Measurements from ENCODE around the gene SGSH.

DNA sequence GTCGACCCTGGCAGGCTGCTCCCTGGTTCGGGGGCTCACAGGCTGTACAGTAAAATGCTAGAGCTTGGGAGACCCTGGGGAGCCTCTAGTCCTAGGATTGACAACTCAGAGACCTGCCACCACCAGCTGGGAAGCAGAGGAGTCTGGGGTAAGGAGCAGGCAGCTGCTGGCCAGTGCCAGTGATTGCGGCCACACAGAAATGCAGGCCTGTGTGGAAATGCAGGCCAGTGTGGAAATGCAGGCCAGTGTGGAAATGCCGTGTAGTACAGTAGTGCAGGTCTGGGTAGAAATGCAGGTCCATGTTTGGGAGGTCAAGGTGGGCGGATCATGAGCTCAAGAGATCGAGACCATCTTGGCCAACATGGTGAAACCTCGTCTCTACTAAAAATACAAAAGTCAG is 23.5 kb downstream of the SGSH start:
- TF ChIP-seq, protein P1, sequence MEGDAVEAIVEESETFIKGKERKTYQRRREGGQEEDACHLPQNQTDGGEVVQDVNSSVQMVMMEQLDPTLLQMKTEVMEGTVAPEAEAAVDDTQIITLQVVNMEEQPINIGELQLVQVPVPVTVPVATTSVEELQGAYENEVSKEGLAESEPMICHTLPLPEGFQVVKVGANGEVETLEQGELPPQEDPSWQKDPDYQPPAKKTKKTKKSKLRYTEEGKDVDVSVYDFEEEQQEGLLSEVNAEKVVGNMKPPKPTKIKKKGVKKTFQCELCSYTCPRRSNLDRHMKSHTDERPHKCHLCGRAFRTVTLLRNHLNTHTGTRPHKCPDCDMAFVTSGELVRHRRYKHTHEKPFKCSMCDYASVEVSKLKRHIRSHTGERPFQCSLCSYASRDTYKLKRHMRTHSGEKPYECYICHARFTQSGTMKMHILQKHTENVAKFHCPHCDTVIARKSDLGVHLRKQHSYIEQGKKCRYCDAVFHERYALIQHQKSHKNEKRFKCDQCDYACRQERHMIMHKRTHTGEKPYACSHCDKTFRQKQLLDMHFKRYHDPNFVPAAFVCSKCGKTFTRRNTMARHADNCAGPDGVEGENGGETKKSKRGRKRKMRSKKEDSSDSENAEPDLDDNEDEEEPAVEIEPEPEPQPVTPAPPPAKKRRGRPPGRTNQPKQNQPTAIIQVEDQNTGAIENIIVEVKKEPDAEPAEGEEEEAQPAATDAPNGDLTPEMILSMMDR (IDR thresholded peaks at IDR 0.05): no peak
- TF ChIP-seq POLR2A (IDR thresholded peaks at IDR 0.05) (no peak), POLR2AphosphoS5 (IDR thresholded peaks at IDR 0.05; ENCODE audit: insufficient read depth in 1 of 2, low read depth in 1 of 2) (no peak)

All from vagina (tissue), 2 donors.